IPS DF 19.7 (cell line): ENCODE data around the gene PTCH1.

Experiments
- DNase-seq: peaks from one replicate; pipeline ENCODE4 v3.0.0-alpha.2; 2013; ENCODE audit warnings: low read depth, low spot score

The PTCH1 gene

GRCh38 chr9:95516734-95517558 lies at the start of gene PTCH1:
Gene PTCH1, minus strand, starts transcription at chr9:95516971.
- no peak for DNase-seq

GRCh38 chr9:95565982-95566381 lies 49.2 kb upstream of the PTCH1 start:
- DNase-seq: no peak

- no peak for DNase-seq
Measured at GRCh38 chr9:95561913-95562312, 45.1 kb upstream of the PTCH1 start.

GRCh38 chr9:95557142-95557541 lies 40.4 kb upstream of the PTCH1 start:
- no peak for DNase-seq

- DNase-seq: no peak
Measured at GRCh38 chr9:95556521-95556920, 39.8 kb upstream of the PTCH1 start.

- DNase-seq: peak; percentile 72
Measured at GRCh38 chr9:95552814-95553546, 36.2 kb upstream of the PTCH1 start.

- no peak for DNase-seq
Measured at GRCh38 chr9:95552255-95552654, 35.5 kb upstream of the PTCH1 start.

GRCh38 chr9:95551406-95551805 lies 34.6 kb upstream of the PTCH1 start:
- no peak for DNase-seq

- DNase-seq: no peak
Measured at GRCh38 chr9:95545831-95546567, 29.2 kb upstream of the PTCH1 start.

GRCh38 chr9:95533996-95534680 lies 17.4 kb upstream of the PTCH1 start:
- DNase-seq: no peak

GRCh38 chr9:95529910-95530309 lies 13.1 kb upstream of the PTCH1 start:
- no peak for DNase-seq

- DNase-seq: no peak
Measured at GRCh38 chr9:95528908-95529502, 12.2 kb upstream of the PTCH1 start.

- DNase-seq: no peak
Measured at GRCh38 chr9:95522871-95523370, 6.2 kb upstream of the PTCH1 start.

GRCh38 chr9:95521699-95522098 lies 4.9 kb upstream of the PTCH1 start:
- DNase-seq: no peak

- DNase-seq: no peak
Measured at GRCh38 chr9:95517559-95518425, 1.0 kb upstream of the PTCH1 start.

- DNase-seq: no peak
Measured at GRCh38 chr9:95516221-95516733, 494 bp downstream of the PTCH1 start.

GRCh38 chr9:95515272-95516113 lies 1.3 kb downstream of the PTCH1 start:
- DNase-seq: no peak

- DNase-seq: no peak
Measured at GRCh38 chr9:95514342-95514741, 2.4 kb downstream of the PTCH1 start.

- DNase-seq: no peak
Measured at GRCh38 chr9:95513711-95514110, 3.1 kb downstream of the PTCH1 start.
